GM12801 (cell line): Measurements from ENCODE around the gene PLD1.

Experiments used
- TF ChIP-seq, protein P1 (sequence below): IDR thresholded peaks from one replicate; pipeline ENCODE4 v1.5.1; 2011; ENCODE audit warnings: control low read depth; ENCODE audit not compliant: insufficient read length; ENCODE audit errors: extremely low read depth

PLD1 gene

GRCh38 chr3:171564748-171565480 is 245.4 kb downstream of the PLD1 start:
- TF ChIP-seq, protein P1, sequence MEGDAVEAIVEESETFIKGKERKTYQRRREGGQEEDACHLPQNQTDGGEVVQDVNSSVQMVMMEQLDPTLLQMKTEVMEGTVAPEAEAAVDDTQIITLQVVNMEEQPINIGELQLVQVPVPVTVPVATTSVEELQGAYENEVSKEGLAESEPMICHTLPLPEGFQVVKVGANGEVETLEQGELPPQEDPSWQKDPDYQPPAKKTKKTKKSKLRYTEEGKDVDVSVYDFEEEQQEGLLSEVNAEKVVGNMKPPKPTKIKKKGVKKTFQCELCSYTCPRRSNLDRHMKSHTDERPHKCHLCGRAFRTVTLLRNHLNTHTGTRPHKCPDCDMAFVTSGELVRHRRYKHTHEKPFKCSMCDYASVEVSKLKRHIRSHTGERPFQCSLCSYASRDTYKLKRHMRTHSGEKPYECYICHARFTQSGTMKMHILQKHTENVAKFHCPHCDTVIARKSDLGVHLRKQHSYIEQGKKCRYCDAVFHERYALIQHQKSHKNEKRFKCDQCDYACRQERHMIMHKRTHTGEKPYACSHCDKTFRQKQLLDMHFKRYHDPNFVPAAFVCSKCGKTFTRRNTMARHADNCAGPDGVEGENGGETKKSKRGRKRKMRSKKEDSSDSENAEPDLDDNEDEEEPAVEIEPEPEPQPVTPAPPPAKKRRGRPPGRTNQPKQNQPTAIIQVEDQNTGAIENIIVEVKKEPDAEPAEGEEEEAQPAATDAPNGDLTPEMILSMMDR = no peak

- TF ChIP-seq, protein P1 = no peak
Measured at GRCh38 chr3:171563298-171563697, 247.0 kb downstream of the PLD1 start.

GRCh38 chr3:171561596-171562323 is 248.5 kb downstream of the PLD1 start:
- TF ChIP-seq, protein P1 = no peak

DNA sequence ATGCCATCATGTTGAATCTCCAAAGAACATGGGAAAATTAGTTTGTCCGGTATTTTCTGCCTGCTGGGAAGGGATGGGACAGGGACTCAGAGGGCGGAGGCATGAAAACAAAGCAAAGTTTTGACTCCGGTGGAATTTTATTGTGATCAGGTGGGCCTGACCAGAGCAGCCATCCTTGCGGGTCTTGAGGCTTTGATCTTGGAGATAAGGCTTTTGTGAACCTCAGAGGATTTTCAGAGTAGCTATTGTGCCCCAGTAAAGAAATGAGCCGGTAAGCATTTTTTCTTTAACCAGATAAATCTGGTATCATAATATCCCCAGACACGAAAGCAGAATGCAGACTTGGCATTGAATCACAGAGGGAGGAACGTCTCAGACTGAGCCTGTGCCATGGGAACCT is 250.7 kb downstream of the PLD1 start:
- TF ChIP-seq, protein P1 = no peak

GRCh38 chr3:171558188-171558696 is 252.0 kb downstream of the PLD1 start:
- TF ChIP-seq, protein P1 = no peak

GRCh38 chr3:171557173-171557572 is 253.1 kb downstream of the PLD1 start:
- TF ChIP-seq, protein P1 = no peak

DNA sequence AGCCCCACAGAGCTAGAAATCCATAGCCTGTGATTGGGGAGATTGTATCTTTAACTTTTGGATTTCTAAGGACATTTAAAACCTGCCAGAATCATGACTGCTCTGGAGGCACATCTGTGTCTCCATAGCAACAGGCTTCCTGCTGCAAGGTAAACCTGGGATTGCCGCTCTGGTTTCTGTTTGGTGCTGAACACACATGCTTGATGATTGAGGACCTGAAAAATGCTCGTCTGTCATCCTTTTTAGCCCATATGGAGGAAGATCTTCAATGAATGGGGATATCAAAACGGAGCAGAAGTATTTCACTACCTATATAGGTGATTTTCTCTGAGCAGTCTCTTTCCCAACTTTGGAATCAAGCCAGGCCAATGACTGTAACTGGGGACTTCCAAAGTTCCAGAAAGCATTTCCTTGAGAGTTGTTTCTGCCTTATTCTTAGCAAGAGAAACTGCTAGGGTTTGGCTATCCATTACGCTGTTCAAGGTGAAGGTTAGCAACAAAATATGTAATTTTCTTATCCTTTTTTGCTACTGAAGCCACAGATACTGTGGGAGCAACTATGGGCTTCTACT is 253.6 kb downstream of the PLD1 start:
- TF ChIP-seq, protein P1 = no peak
